ENCODE results near the gene LRGUK. TPM values are rescaled to one million over a fixed set of nuclear protein-coding genes. Genes with fewer than 3 reads are reported as not detected.

The LRGUK gene
- total and polyA plus RNA-seq, 2 donors (not counting 3 experiments of a cell fraction or from before 2014, with no cell fraction given), result 0.10 to 0.11 TPM

- Histone ChIP-seq H3K9me1 (replicated peaks; ENCODE audit: control insufficient read depth, extremely low read depth, insufficient read depth, low read length) (no peaks in the 10 kb centered on the region), H3K27me3 (ENCODE audit: control insufficient read depth in 2 of 2, insufficient read depth in 2 of 2, low read length in 2 of 2) (peaks cover 0 to 2% of the 10 kb centered on the region in 2 experiments), H4K20me1 (replicated peaks; ENCODE audit: control insufficient read depth, extremely low read depth, insufficient read depth, low read length) (no peaks in the 10 kb centered on the region), H3K9me3 (replicated peaks; ENCODE audit: control insufficient read depth, insufficient read depth, low read length) (no peaks in the 10 kb centered on the region), H3K36me3 (ENCODE audit: control insufficient read depth in 2 of 2, extremely low read depth in 1 of 2, insufficient read depth in 2 of 2, low read length in 2 of 2) (no peaks in the 10 kb centered on the region), H2AFZ (ENCODE audit: low read depth, low read length) (no peak overlapping the region), H3K79me2 (ENCODE audit: control insufficient read depth, insufficient read depth, low read length) (no peaks in the 10 kb centered on the region), H3K4me2 (ENCODE audit: insufficient read depth, low read length) (no peak overlapping the region), H3K9ac (replicated peaks; ENCODE audit: extremely low read depth, insufficient read depth, low read length) (no peak overlapping the region), H3K27ac (ENCODE audit: insufficient read depth, low read depth, low read length) (no peak overlapping the region), H3K4me1 (ENCODE audit: control insufficient read depth, extremely low read depth, insufficient read depth, low read length) (peaks cover 8% of the 10 kb centered on the region), H3K4me3 (replicated peaks in 1 of 3; ENCODE audit: insufficient read depth in 1 of 3, low read depth in 1 of 3, low read length in 3 of 3) (no peak overlapping the region)
- no peak for TF ChIP-seq MYC (IDR thresholded peaks at IDR 0.05; ENCODE audit: low read depth, low read length)
- TF ChIP-seq CTCF (IDR thresholded peaks at IDR 0.05; ENCODE audit: extremely low read depth in 1 of 2, insufficient read depth in 1 of 2, low read depth in 1 of 2, low read length in 2 of 2), result no peak
- no peak for TF ChIP-seq GATA2 (IDR thresholded peaks at IDR 0.05; ENCODE audit: insufficient read depth, insufficient read length, low read depth, low read length)
- TF ChIP-seq EZH2 (IDR thresholded peaks at IDR 0.05; ENCODE audit: borderline replicate concordance, low read depth, low read length, severe bottlenecking), result no peak
- no peak for TF ChIP-seq MAX (IDR thresholded peaks at IDR 0.05; ENCODE audit: insufficient read depth, insufficient read length)
- no peak for TF ChIP-seq FOS (IDR thresholded peaks at IDR 0.05; ENCODE audit: borderline replicate concordance, insufficient read depth, low read length)
- no peak for TF ChIP-seq JUN (IDR thresholded peaks at IDR 0.05; ENCODE audit: borderline replicate concordance, insufficient read depth, insufficient read length, low read depth)
- no peak for TF ChIP-seq POLR2A (IDR thresholded peaks at IDR 0.05; ENCODE audit: low read depth, low read length)
- TF ChIP-seq POLR2AphosphoS5 (IDR thresholded peaks at IDR 0.05; ENCODE audit: insufficient read depth, low read depth, low read length), result no peak
- POLR2A ChIA-PET, result no interaction called here
- CTCF ChIA-PET, result interaction anchor here (2.6 kb wide), 1 partner anchor 71 kb away, joined by 9 read pairs; no protein-coding TSS in a partner anchor
- intact Hi-C loops (cut with micrococcal nuclease), result no loop called here
- FAIRE-seq (no peak), DNase-seq (ENCODE audit: low read depth, low spot score) (no peak)
- no TSS peak for BruUV-seq (replicated peaks)
- dilution Hi-C loops (cut with MboI; ENCODE audit: extremely low pct_ligation_motif_present, low sequenced_read_pairs), result no loop called here
Measured at GRCh38 chr7:134211817-134212216, 84.7 kb downstream of the LRGUK start.
